Measurements from ENCODE around the gene IZUMO4. TPM values are rescaled to one million over a fixed set of nuclear protein-coding genes. Genes with fewer than 3 reads are reported as not detected.
A peak's percentile ranks its signal among the peaks of the same experiment; 100 is the strongest.

The IZUMO4 gene
- total RNA-seq, 1 donor from 2014 or later, result 6.8 TPM

GRCh38 chr19:2061495-2062388, 35.0 kb upstream of the IZUMO4 start:
- Histone ChIP-seq H3K4me1 (peaks cover 53% of the 10 kb centered on the region), H3K9me3 (no peaks in the 10 kb centered on the region), H3K27me3 (no peaks in the 10 kb centered on the region), H3K36me3 (no peaks in the 10 kb centered on the region), H3K27ac (peak overlapping the region; percentile 99), H3K4me3 (peak overlapping the region; percentile 64)
- intact Hi-C loops (cut with DNase I), result no loop called here
- TF ChIP-seq CTCF (IDR thresholded peaks at IDR 0.05), result no peak
- DNase-seq, result peak; percentile 99
- ATAC-seq, result peak; percentile 88

GRCh38 chr19:2062389-2062729, 34.4 kb upstream of the IZUMO4 start:
- ATAC-seq, result no peak
- no peak for DNase-seq
- intact Hi-C loops (cut with DNase I), result no loop called here
- no peak for TF ChIP-seq CTCF (IDR thresholded peaks at IDR 0.05)
- no peaks in the 10 kb centered on the region for H3K27me3 ChIP-seq
- H3K9me3 ChIP-seq, result no peaks in the 10 kb centered on the region
- peaks cover 47% of the 10 kb centered on the region for H3K4me1 ChIP-seq
- H3K4me3 ChIP-seq, result peak overlapping the region; percentile 64
- no peaks in the 10 kb centered on the region for H3K36me3 ChIP-seq
- peak overlapping the region; percentile 99 for H3K27ac ChIP-seq

GRCh38 chr19:2062770-2063169, 33.9 kb upstream of the IZUMO4 start:
- Histone ChIP-seq H3K27me3 (no peaks in the 10 kb centered on the region), H3K4me3 (no peak overlapping the region), H3K4me1 (peaks cover 44% of the 10 kb centered on the region), H3K36me3 (no peaks in the 10 kb centered on the region), H3K27ac (no peak overlapping the region), H3K9me3 (no peaks in the 10 kb centered on the region)
- DNase-seq (no peak), ATAC-seq (no peak)
- TF ChIP-seq CTCF (IDR thresholded peaks at IDR 0.05), result no peak
- intact Hi-C loops (cut with DNase I), result no loop called here

DNA sequence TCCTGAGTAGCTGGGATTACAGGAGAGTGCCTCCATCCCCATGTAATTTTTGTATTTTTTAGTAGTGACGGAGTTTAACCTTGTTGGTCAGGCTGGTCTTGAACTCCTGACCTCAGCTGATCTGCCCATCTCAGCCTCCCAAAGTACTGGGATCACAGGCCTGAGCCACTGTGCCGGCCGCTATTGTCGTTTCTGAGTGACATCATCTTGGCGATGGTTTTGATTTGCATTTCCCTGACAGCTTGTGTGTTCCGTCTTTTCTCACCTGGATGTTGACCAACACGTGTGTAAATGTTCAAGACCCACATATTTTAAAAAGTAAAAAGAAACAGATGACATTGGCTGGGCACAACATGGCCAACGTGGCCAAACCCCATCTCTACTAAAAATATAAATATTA, 32.9 kb upstream of the IZUMO4 start:
- no peak for TF ChIP-seq CTCF (IDR thresholded peaks at IDR 0.05)
- H3K9me3 ChIP-seq, result no peaks in the 10 kb centered on the region
- no peak for ATAC-seq
- intact Hi-C loops (cut with DNase I), result no loop called here
- DNase-seq, result no peak
- H3K27ac ChIP-seq, result peak overlapping the region; percentile 61
- no peak overlapping the region for H3K4me3 ChIP-seq
- peaks cover 34% of the 10 kb centered on the region for H3K4me1 ChIP-seq
- H3K27me3 ChIP-seq, result no peaks in the 10 kb centered on the region
- H3K36me3 ChIP-seq, result no peaks in the 10 kb centered on the region

DNA sequence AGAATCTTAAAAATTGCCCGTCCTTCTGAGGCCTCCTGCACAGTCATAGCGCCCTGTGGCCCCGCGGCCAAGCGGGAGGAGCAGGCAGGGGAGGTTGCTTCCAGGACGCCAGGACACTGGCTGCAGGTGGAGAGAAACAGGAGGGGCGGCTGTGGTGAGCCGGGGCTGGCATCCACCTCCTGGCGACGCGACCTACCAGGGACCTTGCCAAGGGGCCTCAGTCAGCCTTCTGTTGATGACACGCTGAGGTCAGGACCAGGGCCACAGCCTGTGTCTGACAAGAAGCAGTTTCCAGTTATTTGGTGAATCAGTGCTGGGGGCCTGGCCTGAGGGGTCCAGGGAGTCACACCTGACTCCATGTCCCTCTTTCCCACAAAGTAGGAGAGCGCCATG, 32.3 kb upstream of the IZUMO4 start:
- H3K36me3 ChIP-seq, result no peaks in the 10 kb centered on the region
- DNase-seq (no peak), ATAC-seq (no peak)
- H3K27me3 ChIP-seq, result no peaks in the 10 kb centered on the region
- H3K9me3 ChIP-seq, result no peaks in the 10 kb centered on the region
- intact Hi-C loops (cut with DNase I), result no loop called here
- H3K27ac ChIP-seq, result peak overlapping the region; percentile 61
- TF ChIP-seq CTCF (IDR thresholded peaks at IDR 0.05), result no peak
- H3K4me3 ChIP-seq, result no peak overlapping the region
- peaks cover 31% of the 10 kb centered on the region for H3K4me1 ChIP-seq
